ENCODE data around the gene MYO3B.

GRCh38 chr2:170344663-170345346 lies 166.9 kb downstream of the MYO3B start:
- TF ChIP-seq CTCF (conservative IDR thresholded peaks at IDR 0.05) (no peak), ZFX (IDR thresholded peaks at IDR 0.05) (no peak)
